ENCODE results near the gene PDE11A. TPM values are rescaled to one million over a fixed set of nuclear protein-coding genes. Genes with fewer than 3 reads are reported as not detected.

The PDE11A gene
- total RNA-seq, 4 donors from 2014 or later, result 1.7 TPM; not detected in 3

- H3K4me1 ChIP-seq, result peaks cover 0 to 25% (median 3%) of the 10 kb centered on the region in 4 donors
- TF ChIP-seq, protein P1, sequence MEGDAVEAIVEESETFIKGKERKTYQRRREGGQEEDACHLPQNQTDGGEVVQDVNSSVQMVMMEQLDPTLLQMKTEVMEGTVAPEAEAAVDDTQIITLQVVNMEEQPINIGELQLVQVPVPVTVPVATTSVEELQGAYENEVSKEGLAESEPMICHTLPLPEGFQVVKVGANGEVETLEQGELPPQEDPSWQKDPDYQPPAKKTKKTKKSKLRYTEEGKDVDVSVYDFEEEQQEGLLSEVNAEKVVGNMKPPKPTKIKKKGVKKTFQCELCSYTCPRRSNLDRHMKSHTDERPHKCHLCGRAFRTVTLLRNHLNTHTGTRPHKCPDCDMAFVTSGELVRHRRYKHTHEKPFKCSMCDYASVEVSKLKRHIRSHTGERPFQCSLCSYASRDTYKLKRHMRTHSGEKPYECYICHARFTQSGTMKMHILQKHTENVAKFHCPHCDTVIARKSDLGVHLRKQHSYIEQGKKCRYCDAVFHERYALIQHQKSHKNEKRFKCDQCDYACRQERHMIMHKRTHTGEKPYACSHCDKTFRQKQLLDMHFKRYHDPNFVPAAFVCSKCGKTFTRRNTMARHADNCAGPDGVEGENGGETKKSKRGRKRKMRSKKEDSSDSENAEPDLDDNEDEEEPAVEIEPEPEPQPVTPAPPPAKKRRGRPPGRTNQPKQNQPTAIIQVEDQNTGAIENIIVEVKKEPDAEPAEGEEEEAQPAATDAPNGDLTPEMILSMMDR (IDR thresholded peaks at IDR 0.05), result no peak
- TF ChIP-seq EP300 (IDR thresholded peaks at IDR 0.05) (no peak), POLR2A (IDR thresholded peaks at IDR 0.05) (no peak)
- H3K4me3 ChIP-seq, result no peak overlapping the region
- 86 to 94% methylated on average over 2 of the region's 2 CpGs for WGBS, 2 donors
- DNase-seq (ENCODE audit: low spot score in 2 of 2), result no peak
- no peak overlapping the region for H3K27ac ChIP-seq
- H3K9me3 ChIP-seq, result no peaks in the 10 kb centered on the region
- peaks cover 0 to 21% (median 0%) of the 10 kb centered on the region in 3 donors for H3K36me3 ChIP-seq
- H3K27me3 ChIP-seq, result no peaks in the 10 kb centered on the region
Measured at GRCh38 chr2:178114462-178114861, 41.9 kb upstream of the PDE11A start.

DNA sequence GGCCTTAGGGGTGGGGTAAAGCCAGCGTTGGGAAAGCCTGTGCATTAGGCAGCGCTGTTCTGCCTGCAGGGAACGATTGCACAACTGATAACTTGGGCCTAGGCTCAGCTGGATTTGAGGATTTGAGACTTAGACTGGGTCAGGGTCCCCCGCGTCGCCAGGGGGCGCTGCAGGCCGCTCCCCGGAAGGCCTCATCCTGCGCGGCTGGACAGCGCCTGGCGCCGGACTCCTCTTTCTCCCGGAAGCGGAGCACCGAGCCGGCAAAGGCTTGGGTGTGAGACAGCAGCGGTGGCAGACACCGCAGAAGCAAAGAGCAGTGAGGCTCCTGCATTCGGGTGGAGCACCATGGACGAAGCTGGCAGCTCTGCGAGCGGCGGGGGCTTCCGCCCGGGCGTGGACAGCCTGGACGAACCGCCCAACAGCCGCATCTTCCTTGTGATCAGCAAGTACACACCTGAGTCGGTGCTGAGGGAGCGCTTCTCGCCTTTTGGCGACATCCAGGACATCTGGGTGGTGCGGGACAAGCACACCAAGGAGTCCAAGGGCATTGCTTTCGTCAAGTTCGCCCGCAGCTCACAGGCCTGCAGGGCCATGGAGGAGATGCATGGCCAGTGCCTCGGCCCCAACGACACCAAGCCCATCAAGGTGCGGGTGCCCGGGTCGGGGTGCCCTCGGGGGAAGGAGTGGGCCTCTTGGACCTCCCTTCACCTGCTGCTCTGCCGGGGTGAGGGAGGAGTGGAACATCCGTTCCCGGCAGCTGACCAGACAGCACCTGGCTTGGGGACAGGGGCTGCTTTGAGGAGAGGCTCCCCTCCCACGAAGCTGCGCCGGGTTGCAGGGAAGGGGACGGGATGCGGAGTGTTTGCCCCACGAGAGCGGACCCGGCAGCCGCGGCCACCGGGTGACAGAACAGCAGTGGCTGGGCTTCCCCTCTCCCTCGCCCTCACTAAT lies 39.9 kb upstream of the PDE11A start, which contains the start of gene RBM45:
TSS of gene RBM45 (plus strand) at position 236 of the 951 bp plus-strand sequence. CDS start at position 346, 110 bp downstream.
- Histone ChIP-seq H3K4me1 (peaks cover 0 to 25% (median 3%) of the 10 kb centered on the region in 4 donors), H3K27ac (peak within 1 kb of the TSS in 3 of 4 donors; percentile 74 to 78 (median 75)), H3K9me3 (no peaks in the 10 kb centered on the region), H3K4me3 (peak within 1 kb of the TSS; percentile 49 to 98 (median 76)), H3K36me3 (peaks cover 0 to 6% (median 0%) of the 10 kb centered on the region in 3 donors), H3K27me3 (no peaks in the 10 kb centered on the region)
- WGBS, 2 donors, result 1% methylated on average over 33 to 55 of the region's 60 CpGs
- TF ChIP-seq POLR2A (IDR thresholded peaks at IDR 0.05) (peak in 1 of 2 donors; percentile 30), EP300 (IDR thresholded peaks at IDR 0.05) (peak; percentile 12 to 86)
- TF ChIP-seq, protein P1 (IDR thresholded peaks at IDR 0.05), result peak; percentile 96 to 98 (median 96)
- DNase-seq (ENCODE audit: low spot score in 2 of 2), result peak; percentile 81 to 84

DNA sequence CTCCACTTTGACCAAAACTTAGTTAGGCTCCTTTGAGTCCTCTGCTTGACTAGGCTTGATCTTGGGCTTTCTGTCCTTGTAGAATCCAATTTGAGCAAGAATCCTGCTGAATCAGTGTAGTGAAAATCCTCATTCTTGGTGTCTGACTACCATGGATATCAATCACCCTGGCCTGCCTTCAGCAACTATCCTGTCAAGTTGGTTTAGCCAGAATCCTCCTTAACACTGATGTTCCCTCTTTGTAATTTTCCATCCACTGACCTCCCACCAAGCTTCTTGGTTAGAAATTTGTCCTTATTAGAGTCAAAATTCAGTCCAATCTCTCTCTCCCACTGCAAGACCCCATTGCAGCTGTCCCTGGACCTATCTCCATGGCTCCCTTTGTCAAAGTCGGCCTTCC lies 39.2 kb upstream of the PDE11A start:
- DNase-seq (ENCODE audit: low spot score in 2 of 2), result no peak
- Histone ChIP-seq H3K9me3 (no peaks in the 10 kb centered on the region), H3K36me3 (peaks cover 0 to 5% (median 0%) of the 10 kb centered on the region in 3 donors), H3K27ac (peak overlapping the region in 1 of 4 donors; percentile 78), H3K27me3 (no peaks in the 10 kb centered on the region), H3K4me3 (peak overlapping the region in 2 of 4 donors; percentile 74 to 77), H3K4me1 (peaks cover 0 to 25% (median 3%) of the 10 kb centered on the region in 4 donors)
- TF ChIP-seq, protein P1 (IDR thresholded peaks at IDR 0.05), result no peak
- TF ChIP-seq POLR2A (IDR thresholded peaks at IDR 0.05) (no peak), EP300 (IDR thresholded peaks at IDR 0.05) (no peak)
- 94 to 100% methylated on average over 1 of the region's 1 CpG for WGBS, 2 donors

GRCh38 chr2:178110681-178111080 lies 38.1 kb upstream of the PDE11A start:
- H3K4me3 ChIP-seq, result no peak overlapping the region
- TF ChIP-seq EP300 (IDR thresholded peaks at IDR 0.05) (no peak), POLR2A (IDR thresholded peaks at IDR 0.05) (no peak)
- TF ChIP-seq, protein P1 (IDR thresholded peaks at IDR 0.05), result no peak
- DNase-seq (ENCODE audit: low spot score in 2 of 2), result no peak
- peaks cover 0 to under 1% (median 0%) of the 10 kb centered on the region in 3 donors for H3K36me3 ChIP-seq
- WGBS, 2 donors, result 82 to 84% methylated on average over 4 of the region's 4 CpGs
- H3K4me1 ChIP-seq, result peaks cover 0 to 25% (median 3%) of the 10 kb centered on the region in 4 donors
- no peaks in the 10 kb centered on the region for H3K9me3 ChIP-seq
- no peak overlapping the region for H3K27ac ChIP-seq
- no peaks in the 10 kb centered on the region for H3K27me3 ChIP-seq

- Histone ChIP-seq H3K27me3 (no peaks in the 10 kb centered on the region), H3K36me3 (no peaks in the 10 kb centered on the region), H3K27ac (no peak overlapping the region), H3K4me3 (no peak overlapping the region), H3K9me3 (no peaks in the 10 kb centered on the region), H3K4me1 (peaks cover 0 to 25% (median 3%) of the 10 kb centered on the region in 4 donors)
- WGBS, 2 donors, result 5 to 15% methylated on average over 1 of the region's 1 CpG
- TF ChIP-seq, protein P1 (IDR thresholded peaks at IDR 0.05), result peak; percentile 43 to 57 (median 47)
- no peak for TF ChIP-seq EP300 (IDR thresholded peaks at IDR 0.05)
- no peak for TF ChIP-seq POLR2A (IDR thresholded peaks at IDR 0.05)
- no peak for DNase-seq (ENCODE audit: low spot score in 2 of 2)
Measured at GRCh38 chr2:178109813-178110212, 37.2 kb upstream of the PDE11A start.

Measured in tibial nerve (tissue), 4 donors.